ENCODE results near the gene POLR3B. TPM values are rescaled to one million over a fixed set of nuclear protein-coding genes. Genes with fewer than 3 reads are reported as not detected.

The POLR3B gene
- total RNA-seq, 2 experiments from 2014 or later = 2.5 to 2.6 TPM

DNA sequence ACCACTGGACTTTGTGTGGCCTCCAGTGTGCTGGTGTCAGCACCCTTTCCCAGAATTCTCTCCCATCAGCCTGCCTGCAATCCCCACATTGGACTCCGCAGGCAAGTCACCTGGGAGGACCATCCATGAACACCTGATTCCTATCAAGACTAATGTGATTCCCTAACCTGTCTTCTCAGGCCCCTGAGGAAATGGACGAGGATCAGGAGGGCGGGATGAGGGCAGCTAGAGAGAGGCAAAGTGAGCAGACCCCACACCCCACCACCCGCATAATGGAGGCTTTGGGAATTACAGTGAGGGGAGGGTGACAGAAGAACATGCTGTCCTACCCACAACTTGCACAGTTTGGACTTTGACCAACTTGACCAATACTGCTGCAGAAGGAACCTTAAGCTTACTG is 164.4 kb downstream of the POLR3B start:
- H3K27ac Mint-ChIP-seq = no peak overlapping the region
- intact Hi-C loops (cut with DNase I, micrococcal nuclease) = no loop called here
- Histone ChIP-seq H3K4me3 (ENCODE audit: low read length) (no peak overlapping the region), H3K27ac (ENCODE audit: low read depth in 1 of 2, low read length in 2 of 2) (no peak overlapping the region), H3K36me3 (ENCODE audit: insufficient read depth, low read length) (no peaks in the 10 kb centered on the region), H3K9me3 (ENCODE audit: control insufficient read depth in 1 of 2, insufficient read depth in 1 of 2, low read length in 2 of 2) (no peaks in the 10 kb centered on the region), H3K27me3 (ENCODE audit: control insufficient read depth in 1 of 2, insufficient read depth in 2 of 2, low read length in 2 of 2) (no peaks in the 10 kb centered on the region), H3K4me1 (ENCODE audit: insufficient read depth, low read length) (no peaks in the 10 kb centered on the region)
- ATAC-seq (ENCODE audit: poor library complexity) = no peak
- ChIA-PET CTCF (no interaction called here), POLR2A (no interaction called here)
- no peak overlapping the region for H3K4me3 Mint-ChIP-seq
- no peak for DNase-seq
- H3K36me3 Mint-ChIP-seq (ENCODE audit: low read depth) = no peaks in the 10 kb centered on the region
- TF ChIP-seq, protein P1, sequence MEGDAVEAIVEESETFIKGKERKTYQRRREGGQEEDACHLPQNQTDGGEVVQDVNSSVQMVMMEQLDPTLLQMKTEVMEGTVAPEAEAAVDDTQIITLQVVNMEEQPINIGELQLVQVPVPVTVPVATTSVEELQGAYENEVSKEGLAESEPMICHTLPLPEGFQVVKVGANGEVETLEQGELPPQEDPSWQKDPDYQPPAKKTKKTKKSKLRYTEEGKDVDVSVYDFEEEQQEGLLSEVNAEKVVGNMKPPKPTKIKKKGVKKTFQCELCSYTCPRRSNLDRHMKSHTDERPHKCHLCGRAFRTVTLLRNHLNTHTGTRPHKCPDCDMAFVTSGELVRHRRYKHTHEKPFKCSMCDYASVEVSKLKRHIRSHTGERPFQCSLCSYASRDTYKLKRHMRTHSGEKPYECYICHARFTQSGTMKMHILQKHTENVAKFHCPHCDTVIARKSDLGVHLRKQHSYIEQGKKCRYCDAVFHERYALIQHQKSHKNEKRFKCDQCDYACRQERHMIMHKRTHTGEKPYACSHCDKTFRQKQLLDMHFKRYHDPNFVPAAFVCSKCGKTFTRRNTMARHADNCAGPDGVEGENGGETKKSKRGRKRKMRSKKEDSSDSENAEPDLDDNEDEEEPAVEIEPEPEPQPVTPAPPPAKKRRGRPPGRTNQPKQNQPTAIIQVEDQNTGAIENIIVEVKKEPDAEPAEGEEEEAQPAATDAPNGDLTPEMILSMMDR (IDR thresholded peaks at IDR 0.05) = no peak
- H3K27me3 Mint-ChIP-seq = peaks cover 13% of the 10 kb centered on the region
- no peaks in the 10 kb centered on the region for H3K4me1 Mint-ChIP-seq (ENCODE audit: low read depth)
- H3K9me3 Mint-ChIP-seq = no peaks in the 10 kb centered on the region

DNA sequence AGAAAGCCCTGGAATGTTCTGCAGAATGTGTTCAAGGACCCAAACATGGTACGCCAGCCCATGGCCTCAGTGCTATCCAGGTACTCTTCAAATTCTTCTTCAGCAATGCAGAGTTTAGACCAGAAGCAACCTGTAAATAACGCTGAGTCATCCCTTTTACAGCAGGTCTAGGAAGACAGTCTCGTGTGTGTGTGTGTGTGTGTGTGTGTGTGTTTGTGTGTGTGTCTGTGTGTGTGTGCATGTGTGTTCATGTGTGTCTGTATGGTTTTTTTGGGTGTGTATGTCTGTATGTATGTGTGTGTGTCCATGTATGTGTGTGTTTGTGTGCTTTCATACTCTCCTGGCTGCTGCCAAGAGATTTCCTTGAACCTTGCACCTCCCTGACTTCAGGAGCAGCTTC is 165.2 kb downstream of the POLR3B start:
- peaks cover 13% of the 10 kb centered on the region for H3K27me3 Mint-ChIP-seq
- Histone ChIP-seq H3K27me3 (ENCODE audit: control insufficient read depth in 1 of 2, insufficient read depth in 2 of 2, low read length in 2 of 2) (no peaks in the 10 kb centered on the region), H3K4me3 (ENCODE audit: low read length) (no peak overlapping the region), H3K4me1 (ENCODE audit: insufficient read depth, low read length) (no peaks in the 10 kb centered on the region), H3K27ac (ENCODE audit: low read depth in 1 of 2, low read length in 2 of 2) (no peak overlapping the region), H3K9me3 (ENCODE audit: control insufficient read depth in 1 of 2, insufficient read depth in 1 of 2, low read length in 2 of 2) (no peaks in the 10 kb centered on the region), H3K36me3 (ENCODE audit: insufficient read depth, low read length) (no peaks in the 10 kb centered on the region)
- no peak overlapping the region for H3K27ac Mint-ChIP-seq
- CTCF ChIA-PET = no interaction called here
- H3K9me3 Mint-ChIP-seq = no peaks in the 10 kb centered on the region
- H3K4me1 Mint-ChIP-seq (ENCODE audit: low read depth) = no peaks in the 10 kb centered on the region
- TF ChIP-seq, protein P1 (IDR thresholded peaks at IDR 0.05) = no peak
- POLR2A ChIA-PET = no interaction called here
- H3K36me3 Mint-ChIP-seq (ENCODE audit: low read depth) = no peaks in the 10 kb centered on the region
- H3K4me3 Mint-ChIP-seq = no peak overlapping the region
- DNase-seq (no peak), ATAC-seq (ENCODE audit: poor library complexity) (no peak)
- intact Hi-C loops (cut with DNase I, micrococcal nuclease) = no loop called here

DNA sequence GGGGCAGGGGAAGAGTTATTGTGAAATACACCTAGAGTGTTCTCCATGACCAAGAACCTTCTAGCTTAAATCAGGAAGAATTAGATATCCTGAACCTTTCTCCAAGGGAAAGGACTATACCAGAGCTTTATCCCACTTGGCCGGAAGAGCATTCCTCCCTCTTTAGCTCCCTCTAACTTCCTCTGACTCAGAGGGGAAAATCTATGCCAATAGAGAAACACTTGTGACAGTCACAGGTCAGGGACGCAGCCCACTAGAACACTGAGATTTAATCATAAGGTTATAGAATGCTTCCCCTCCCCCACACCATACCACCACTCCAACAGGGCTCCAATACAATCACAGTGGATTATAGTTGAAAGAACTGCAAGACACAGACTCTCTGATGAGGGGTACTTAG is 169.8 kb downstream of the POLR3B start:
- no peak overlapping the region for H3K27ac ChIP-seq (ENCODE audit: low read depth in 1 of 2, low read length in 2 of 2)
- ChIA-PET POLR2A (interaction anchor here (0.7 kb wide), 1 partner anchor 454 kb away, joined by 3 read pairs; no protein-coding TSS in a partner anchor), CTCF (no interaction called here)
- Mint-ChIP-seq H3K27me3 (peaks cover 16% of the 10 kb centered on the region), H3K4me1 (ENCODE audit: low read depth) (no peaks in the 10 kb centered on the region), H3K36me3 (ENCODE audit: low read depth) (no peaks in the 10 kb centered on the region), H3K27ac (no peak overlapping the region), H3K9me3 (peaks cover 3% of the 10 kb centered on the region), H3K4me3 (no peak overlapping the region)
- ATAC-seq (ENCODE audit: poor library complexity) = no peak
- TF ChIP-seq, protein P1 (IDR thresholded peaks at IDR 0.05) = no peak
- no peaks in the 10 kb centered on the region for H3K27me3 ChIP-seq (ENCODE audit: control insufficient read depth in 1 of 2, insufficient read depth in 2 of 2, low read length in 2 of 2)
- H3K4me1 ChIP-seq (ENCODE audit: insufficient read depth, low read length) = no peaks in the 10 kb centered on the region
- intact Hi-C loops (cut with DNase I, micrococcal nuclease) = no loop called here
- H3K36me3 ChIP-seq (ENCODE audit: insufficient read depth, low read length) = no peaks in the 10 kb centered on the region
- H3K4me3 ChIP-seq (ENCODE audit: low read length) = no peak overlapping the region
- DNase-seq = no peak
- H3K9me3 ChIP-seq (ENCODE audit: control insufficient read depth in 1 of 2, insufficient read depth in 1 of 2, low read length in 2 of 2) = no peaks in the 10 kb centered on the region
